WTC11 (cell line): ENCODE measurements around the gene SUSD4. TPM values are rescaled to one million over a fixed set of nuclear protein-coding genes. Genes with fewer than 3 reads are reported as not detected.

ENCODE experiments used
- ATAC-seq: fragments of 200-7000 bp; cut with Tn5 transposase; 2 replicates; pipeline ENCODE4 v1.10.0; 2021; ENCODE audit warnings: mild to moderate bottlenecking, moderate library complexity
- CTCF ChIA-PET: fragments of 300-600 bp; sonication (Branson Sonifier 250); formaldehyde crosslinking; loops from one replicate; lab custom pipeline; 2021; ENCODE audit warnings: antibody characterized with exemption; lab: Charles Lee
- POLR2A ChIA-PET: fragments of 350-600 bp; sonication (Branson Sonifier 250); formaldehyde crosslinking; loops from one replicate; lab custom pipeline; 2021; ENCODE audit warnings: antibody characterized with exemption; lab: Charles Lee
- DNase-seq: peaks from one replicate; pipeline ENCODE4 v3.0.0; 2021; ENCODE audit warnings: low spot score
- H3K27ac Mint-ChIP-seq: 2 replicates; pipeline ENCODE4 v1.8.0; 2021; ENCODE audit warnings: mixed read lengths
- H3K27me3 Mint-ChIP-seq: 2 replicates; pipeline ENCODE4 v1.8.0; 2021; ENCODE audit warnings: low read depth, mild to moderate bottlenecking, moderate library complexity, mixed read lengths
- H3K36me3 Mint-ChIP-seq: 2 replicates; pipeline ENCODE4 v1.8.0; 2021; ENCODE audit warnings: mixed read lengths
- H3K4me1 Mint-ChIP-seq: 2 replicates; pipeline ENCODE4 v1.8.0; 2022; ENCODE audit warnings: mixed read lengths
- H3K4me3 Mint-ChIP-seq: 2 replicates; pipeline ENCODE4 v1.8.0; 2021; ENCODE audit warnings: mild to moderate bottlenecking, moderate library complexity, mixed read lengths
- H3K9me3 Mint-ChIP-seq: 2 replicates; pipeline ENCODE4 v1.8.0; 2021; ENCODE audit warnings: mixed read lengths
- CBFB ChIP-seq: sonication (generic); formaldehyde crosslinking; IDR thresholded peaks from 2 replicates; pipeline ENCODE4 v1.8.1; 2022; ENCODE audit warnings: mild to moderate bottlenecking, low read depth, missing genetic modification reagents
- CREM ChIP-seq: sonication (generic); formaldehyde crosslinking; IDR thresholded peaks from 2 replicates; pipeline ENCODE4 v1.8.1; 2022; ENCODE audit warnings: mild to moderate bottlenecking, missing genetic modification reagents, moderate library complexity
- ELF4 ChIP-seq: sonication (generic); formaldehyde crosslinking; IDR thresholded peaks from 2 replicates; pipeline ENCODE4 v1.8.1; 2022; ENCODE audit warnings: low read depth, mild to moderate bottlenecking, moderate library complexity, missing genetic modification reagents
- ERG ChIP-seq: fragments of 250-450 bp; sonication (Bioruptor Pico); IDR thresholded peaks from 2 replicates; pipeline ENCODE4 v1.8.0; 2021; ENCODE audit warnings: mild to moderate bottlenecking
- FOXP4 ChIP-seq: sonication (generic); formaldehyde crosslinking; IDR thresholded peaks from 2 replicates; pipeline ENCODE4 v1.8.0; 2022; ENCODE audit warnings: mild to moderate bottlenecking, missing genetic modification reagents
- HMGA2 ChIP-seq: fragments of 250-450 bp; sonication (Bioruptor Pico); IDR thresholded peaks from 2 replicates; pipeline ENCODE4 v1.4.0; 2021; ENCODE audit warnings: mild to moderate bottlenecking, moderate library complexity
- MYBL2 ChIP-seq: sonication (generic); formaldehyde crosslinking; IDR thresholded peaks from 2 replicates; pipeline ENCODE4 v1.8.1; 2023; ENCODE audit warnings: mild to moderate bottlenecking, moderate library complexity, missing genetic modification reagents
- NFE2L1 ChIP-seq: sonication (generic); formaldehyde crosslinking; IDR thresholded peaks from 2 replicates; pipeline ENCODE4 v1.8.1; 2023; ENCODE audit warnings: missing genetic modification reagents
- SMAD3 ChIP-seq: sonication (generic); formaldehyde crosslinking; IDR thresholded peaks from 2 replicates; pipeline ENCODE4 v1.8.0; 2022; ENCODE audit warnings: missing genetic modification reagents, mild to moderate bottlenecking, borderline replicate concordance
- ZBTB21 ChIP-seq: sonication (generic); formaldehyde crosslinking; IDR thresholded peaks from 2 replicates; pipeline ENCODE4 v1.8.1; 2023; ENCODE audit warnings: mild to moderate bottlenecking, missing genetic modification reagents, borderline replicate concordance
- ZNF232 ChIP-seq: sonication (generic); formaldehyde crosslinking; IDR thresholded peaks from 2 replicates; pipeline ENCODE4 v1.8.0; 2022; ENCODE audit warnings: mild to moderate bottlenecking, missing genetic modification reagents
- ZNF396 ChIP-seq: fragments of 250-450 bp; sonication (Bioruptor Pico); IDR thresholded peaks from 2 replicates; pipeline ENCODE4 v1.8.0; 2021; ENCODE audit warnings: mild to moderate bottlenecking, moderate library complexity, borderline replicate concordance
- ZNF416 ChIP-seq: fragments of 250-450 bp; sonication (Bioruptor Pico); IDR thresholded peaks from 2 replicates; pipeline ENCODE4 v1.9.0; 2021; ENCODE audit warnings: mild to moderate bottlenecking, inconsistent platforms
- ZNF423 ChIP-seq: fragments of 250-450 bp; sonication (Bioruptor Pico); IDR thresholded peaks from 2 replicates; pipeline ENCODE4 v2.1.2; 2022; ENCODE audit warnings: mild to moderate bottlenecking, moderate library complexity
- ZNF425 ChIP-seq: fragments of 250-450 bp; sonication (Bioruptor Pico); conservative IDR thresholded peaks from 2 replicates; pipeline ENCODE4 v1.9.0; 2021; ENCODE audit warnings: mild to moderate bottlenecking
- ZNF512 ChIP-seq: sonication (generic); formaldehyde crosslinking; IDR thresholded peaks from 2 replicates; pipeline ENCODE4 v1.8.1; 2022; ENCODE audit warnings: missing genetic modification reagents, borderline replicate concordance
- total RNA-seq: library from RNA; stranded (reverse); gene quantifications from 3 replicates; pipeline ENCODE4 v1.2.3, GENCODE V29; 2021

SUSD4 gene
- total RNA-seq, 1 experiment from 2014 or later = 1.8 TPM

GRCh38 chr1:223269006-223269405, 95.0 kb downstream of the SUSD4 start:
- POLR2A ChIA-PET = no interaction called here
- Mint-ChIP-seq H3K4me3 (no peak overlapping the region), H3K27ac (no peak overlapping the region), H3K9me3 (no peaks in the 10 kb centered on the region), H3K36me3 (no peaks in the 10 kb centered on the region), H3K4me1 (peaks cover 4% of the 10 kb centered on the region; the same call in 1 of the 2 replicates), H3K27me3 (no peaks in the 10 kb centered on the region)
- CTCF ChIA-PET = no interaction called here
- TF ChIP-seq CBFB (CRISPR knock-in tag) = no peak
- ATAC-seq = no peak
- DNase-seq = no peak

GRCh38 chr1:223266632-223267172, 97.3 kb downstream of the SUSD4 start:
- Mint-ChIP-seq H3K9me3 (no peaks in the 10 kb centered on the region), H3K27ac (no peak overlapping the region), H3K27me3 (no peaks in the 10 kb centered on the region), H3K36me3 (no peaks in the 10 kb centered on the region), H3K4me1 (peaks cover 4% of the 10 kb centered on the region; the same call in 1 of the 2 replicates), H3K4me3 (no peak overlapping the region)
- CTCF ChIA-PET = interaction anchor here (1.3 kb wide), 1 partner anchor 290 kb away, joined by 3 read pairs; no protein-coding TSS in a partner anchor
- no peak for TF ChIP-seq ZNF423 (CRISPR knock-in tag)
- no peak for TF ChIP-seq FOXP4 (CRISPR knock-in tag)
- TF ChIP-seq MYBL2 (CRISPR knock-in tag) = no peak
- TF ChIP-seq ZNF416 (CRISPR knock-in tag) = no peak
- no peak for TF ChIP-seq NFE2L1
- no peak for DNase-seq
- POLR2A ChIA-PET = no interaction called here
- ATAC-seq = no peak

GRCh38 chr1:223264983-223265908, 98.7 kb downstream of the SUSD4 start:
- POLR2A ChIA-PET = no interaction called here
- Mint-ChIP-seq H3K4me3 (no peak overlapping the region), H3K4me1 (peaks cover 4% of the 10 kb centered on the region; the same call in 1 of the 2 replicates), H3K27me3 (no peaks in the 10 kb centered on the region), H3K27ac (no peak overlapping the region), H3K36me3 (no peaks in the 10 kb centered on the region), H3K9me3 (no peaks in the 10 kb centered on the region)
- CTCF ChIA-PET = interaction anchor here (0.8 kb wide), 2 partner anchors 90 to 132 kb away, joined by 3 read pairs; no protein-coding TSS in a partner anchor
- DNase-seq (no peak), ATAC-seq (no peak)
- no peak for TF ChIP-seq ZNF416 (CRISPR knock-in tag)
- no peak for TF ChIP-seq ZNF512 (CRISPR knock-in tag)
- TF ChIP-seq SMAD3 (CRISPR knock-in tag) = no peak
- TF ChIP-seq CREM = no peak

- no peak overlapping the region for H3K27ac Mint-ChIP-seq
- DNase-seq = no peak
- no peak for ATAC-seq
- CTCF ChIA-PET = interaction anchor here (0.7 to 0.8 kb wide), 2 partner anchors 89 to 364 kb away, joined by 3 read pairs; no protein-coding TSS in a partner anchor
- no peaks in the 10 kb centered on the region for H3K36me3 Mint-ChIP-seq
- peaks cover 4% of the 10 kb centered on the region; the same call in 1 of the 2 replicates for H3K4me1 Mint-ChIP-seq
- H3K4me3 Mint-ChIP-seq = no peak overlapping the region
- POLR2A ChIA-PET = no interaction called here
- no peaks in the 10 kb centered on the region for H3K9me3 Mint-ChIP-seq
- H3K27me3 Mint-ChIP-seq = no peaks in the 10 kb centered on the region
- TF ChIP-seq ZNF232 = no peak
- TF ChIP-seq ELF4 (CRISPR knock-in tag) = no peak
- no peak for TF ChIP-seq ZNF396
- TF ChIP-seq ZNF423 (CRISPR knock-in tag) = no peak
- no peak for TF ChIP-seq NFE2L1
- no peak for TF ChIP-seq HMGA2 (CRISPR knock-in tag)
- TF ChIP-seq ERG = no peak
- TF ChIP-seq ZBTB21 = no peak
- no peak for TF ChIP-seq ZNF425 (CRISPR knock-in tag)
- TF ChIP-seq CBFB (CRISPR knock-in tag) = no peak
These were observed 99.4 kb downstream of the SUSD4 start for GRCh38 chr1:223264529-223264928.
